HFFc6 (cell line): ENCODE data around the gene SLFN12L. TPM values are rescaled to one million over a fixed set of nuclear protein-coding genes. Genes with fewer than 3 reads are reported as not detected.

Experiments
- DNase-seq: peaks from one replicate; pipeline ENCODE4 v3.0.0-alpha.2; 2018
- H3K27ac Mint-ChIP-seq: 2 replicates; pipeline ENCODE4 v1.8.0; 2020; ENCODE audit warnings: mild to moderate bottlenecking, mixed read lengths
- H3K27me3 Mint-ChIP-seq: 2 replicates; pipeline ENCODE4 v1.8.0; 2021; ENCODE audit warnings: mild to moderate bottlenecking, moderate library complexity, mixed read lengths; ENCODE audit not compliant: insufficient read depth
- H3K36me3 Mint-ChIP-seq: 2 replicates; pipeline ENCODE4 v1.8.0; 2021; ENCODE audit warnings: low read depth, mixed read lengths
- H3K4me1 Mint-ChIP-seq: 2 replicates; pipeline ENCODE4 v1.8.0; 2020; ENCODE audit warnings: low read depth, mixed read lengths
- H3K4me3 Mint-ChIP-seq: 2 replicates; pipeline ENCODE4 v1.8.0; 2020; ENCODE audit warnings: mild to moderate bottlenecking, moderate library complexity, mixed read lengths
- H3K9me3 Mint-ChIP-seq: 2 replicates; pipeline ENCODE4 v1.8.0; 2020; ENCODE audit warnings: mild to moderate bottlenecking, mixed read lengths
- CTCF ChIP-seq: fragments of 200-600 bp; sonication (generic); IDR thresholded peaks from 2 replicates; pipeline ENCODE4 v1.5.0; 2021; ENCODE audit warnings: antibody characterized with exemption, mild to moderate bottlenecking
- total RNA-seq, 6 experiments: library from RNA; stranded (reverse); fragmentation: NEBNext Ultra II Directional; extraction: Animal tissue kit (Norgen Biotek cat#: 25700); gene quantifications; 2 replicates in 1 of 6; 3 replicates in 5 of 6; pipeline ENCODE4 v1.2.3, GENCODE V29; 2021

The SLFN12L gene
- total RNA-seq, 6 experiments from 2014 or later: 0.13 to 0.34 (median 0.25) TPM; not detected in 2

- Mint-ChIP-seq H3K27ac (no peak overlapping the region), H3K9me3 (no peaks in the 10 kb centered on the region), H3K36me3 (no peaks in the 10 kb centered on the region), H3K27me3 (peaks cover 55% of the 10 kb centered on the region), H3K4me3 (no peak overlapping the region), H3K4me1 (no peaks in the 10 kb centered on the region)
- no peak for DNase-seq
- no peak for TF ChIP-seq CTCF
These were observed 40.8 kb downstream of the SLFN12L start for GRCh38 chr17:35496451-35497290.

DNA sequence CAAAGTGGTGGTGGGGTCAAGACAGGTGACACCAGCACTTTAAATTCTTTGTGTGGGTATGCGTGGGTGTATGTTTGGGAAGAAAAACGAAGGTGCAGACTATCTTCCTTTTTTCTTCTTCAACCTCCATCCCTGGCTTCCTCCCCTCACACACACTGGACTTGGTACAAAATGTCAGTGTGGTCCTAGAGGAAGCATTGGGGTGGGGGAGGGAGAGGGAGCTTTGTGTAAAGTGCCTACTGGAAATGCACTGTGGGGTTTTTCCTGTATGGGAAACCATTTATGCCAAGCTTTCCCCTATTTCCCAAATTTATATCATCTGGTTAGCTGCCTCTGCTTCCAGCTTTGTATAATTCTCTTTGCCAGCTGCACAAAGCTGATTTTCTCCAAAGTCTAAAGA lies 44.4 kb downstream of the SLFN12L start:
- no peak overlapping the region for H3K27ac Mint-ChIP-seq
- H3K36me3 Mint-ChIP-seq: peaks cover 6% of the 10 kb centered on the region
- H3K4me1 Mint-ChIP-seq: no peaks in the 10 kb centered on the region
- DNase-seq: no peak
- no peak for TF ChIP-seq CTCF
- no peak overlapping the region for H3K4me3 Mint-ChIP-seq
- H3K9me3 Mint-ChIP-seq: no peaks in the 10 kb centered on the region; the same call in 1 of the 2 replicates
- H3K27me3 Mint-ChIP-seq: peaks cover 68% of the 10 kb centered on the region

DNA sequence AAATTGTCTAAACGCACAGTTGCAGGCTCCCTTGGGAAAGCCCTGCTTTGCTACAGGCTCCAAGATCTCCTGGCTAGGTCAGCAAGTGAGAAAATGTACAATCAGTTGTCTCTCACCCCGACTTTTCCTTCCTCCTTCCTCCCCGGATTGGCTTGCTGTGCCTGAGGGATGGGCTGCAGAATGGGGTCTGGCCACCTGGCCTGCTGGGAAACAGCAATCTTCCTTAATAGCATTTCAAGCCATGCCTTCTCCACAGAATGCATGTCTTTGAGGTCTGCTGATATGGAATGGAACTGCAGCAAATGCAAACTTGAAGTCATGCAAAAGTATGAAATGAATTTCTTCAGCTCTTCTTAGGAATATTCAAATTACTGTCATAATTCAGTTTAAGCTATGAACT lies 46.1 kb downstream of the SLFN12L start:
- Mint-ChIP-seq H3K27me3 (peaks cover 64% of the 10 kb centered on the region), H3K4me3 (no peak overlapping the region), H3K36me3 (peaks cover 6% of the 10 kb centered on the region), H3K4me1 (peaks cover 14% of the 10 kb centered on the region), H3K27ac (no peak overlapping the region), H3K9me3 (no peaks in the 10 kb centered on the region; the same call in 1 of the 2 replicates)
- TF ChIP-seq CTCF: no peak
- no peak for DNase-seq

- H3K4me3 Mint-ChIP-seq: no peak overlapping the region
- H3K27me3 Mint-ChIP-seq: peaks cover 59% of the 10 kb centered on the region
- peaks cover 6% of the 10 kb centered on the region for H3K36me3 Mint-ChIP-seq
- H3K9me3 Mint-ChIP-seq: no peaks in the 10 kb centered on the region; the same call in 1 of the 2 replicates
- TF ChIP-seq CTCF: no peak
- no peak for DNase-seq
- peaks cover 14% of the 10 kb centered on the region for H3K4me1 Mint-ChIP-seq
- no peak overlapping the region for H3K27ac Mint-ChIP-seq
These were observed 47.5 kb downstream of the SLFN12L start for GRCh38 chr17:35489944-35490343.

DNA sequence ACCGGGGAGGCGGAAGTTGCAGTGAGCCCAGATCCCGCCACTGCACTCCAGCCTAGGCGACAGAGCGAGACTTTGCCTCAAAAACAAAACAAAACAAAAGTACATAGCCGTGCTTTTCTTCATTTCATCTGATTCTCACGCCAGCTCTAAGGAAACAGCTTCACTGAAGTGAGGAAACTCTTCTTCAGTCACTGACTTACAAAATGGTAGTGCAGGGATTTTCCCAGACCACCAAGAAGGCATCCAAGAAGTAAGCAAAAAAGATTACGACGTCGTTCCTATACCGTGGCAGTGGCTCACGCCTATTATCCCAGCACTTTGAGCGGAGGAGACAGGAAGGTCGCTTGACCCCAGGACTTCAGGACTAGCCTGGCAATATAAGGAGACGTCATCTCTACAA lies 48.5 kb downstream of the SLFN12L start:
- no peaks in the 10 kb centered on the region; the same call in 1 of the 2 replicates for H3K9me3 Mint-ChIP-seq
- DNase-seq: no peak
- H3K27ac Mint-ChIP-seq: no peak overlapping the region
- peaks cover 60% of the 10 kb centered on the region for H3K27me3 Mint-ChIP-seq
- TF ChIP-seq CTCF: no peak
- no peak overlapping the region for H3K4me3 Mint-ChIP-seq
- H3K4me1 Mint-ChIP-seq: peaks cover 14% of the 10 kb centered on the region
- peaks cover 6% of the 10 kb centered on the region for H3K36me3 Mint-ChIP-seq
